Ovary (tissue), 3 donors: ENCODE data around the gene CRADD.

ENCODE experiments used
- EP300 ChIP-seq: sonication (generic); formaldehyde crosslinking; IDR thresholded peaks from one replicate; pipeline ENCODE4 v1.6.1; 2017; ENCODE audit warnings: antibody characterized with exemption
- POLR2A ChIP-seq: fragments of 450-650 bp; IDR thresholded peaks from one replicate; pipeline ENCODE4 v1.6.1; 2017; ENCODE audit warnings: antibody characterized with exemption, mild to moderate bottlenecking, moderate library complexity
- TF ChIP-seq, protein P1 (sequence below), 3 donors: fragments of 450-650 bp in 2 of 3; fragments of 200-600 bp in 1 of 3; IDR thresholded peaks; one replicate each; pipeline versions ENCODE4 v1.5.1 to v1.8.0; 2016 to 2022; ENCODE audit warnings: antibody characterized with exemption in 3 of 3, mild to moderate bottlenecking in 1 of 3
- donor health status: DM: no; HTN: no; CAD: no.

DNA sequence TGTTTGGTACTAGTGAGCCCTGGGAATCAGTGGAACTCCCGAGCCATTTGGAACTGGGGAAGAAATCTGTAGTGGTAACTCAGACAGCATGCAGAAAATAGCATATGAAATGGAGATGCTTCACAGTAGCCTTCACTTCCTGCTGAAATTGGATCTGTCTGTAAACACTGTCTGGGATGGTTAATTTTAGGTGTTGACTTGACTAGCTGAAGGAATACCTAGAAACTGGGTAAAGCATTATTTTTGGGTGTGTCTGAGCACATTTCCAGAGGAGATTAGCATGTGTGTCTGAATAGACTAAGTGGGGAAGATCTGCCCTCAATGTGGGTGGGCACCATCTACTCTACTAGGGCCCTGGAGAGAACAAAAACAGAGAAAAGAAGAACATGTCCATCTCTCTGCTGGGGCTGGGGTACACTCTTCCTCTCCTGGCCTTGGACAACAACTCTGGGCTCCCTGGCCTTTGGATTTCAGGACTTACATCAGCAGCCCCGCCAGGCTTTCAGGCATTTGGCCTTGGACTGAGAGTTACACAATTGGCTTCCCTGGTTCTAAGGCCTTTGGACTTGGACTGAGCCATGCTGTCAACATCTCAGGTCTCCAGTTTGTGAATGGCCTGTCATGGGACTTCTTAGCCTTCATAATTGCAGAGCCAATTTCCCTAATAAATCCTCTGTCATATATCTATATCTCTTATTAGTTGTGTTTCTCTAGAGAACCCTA, 14.0 kb upstream of the CRADD start:
- TF ChIP-seq, protein P1, sequence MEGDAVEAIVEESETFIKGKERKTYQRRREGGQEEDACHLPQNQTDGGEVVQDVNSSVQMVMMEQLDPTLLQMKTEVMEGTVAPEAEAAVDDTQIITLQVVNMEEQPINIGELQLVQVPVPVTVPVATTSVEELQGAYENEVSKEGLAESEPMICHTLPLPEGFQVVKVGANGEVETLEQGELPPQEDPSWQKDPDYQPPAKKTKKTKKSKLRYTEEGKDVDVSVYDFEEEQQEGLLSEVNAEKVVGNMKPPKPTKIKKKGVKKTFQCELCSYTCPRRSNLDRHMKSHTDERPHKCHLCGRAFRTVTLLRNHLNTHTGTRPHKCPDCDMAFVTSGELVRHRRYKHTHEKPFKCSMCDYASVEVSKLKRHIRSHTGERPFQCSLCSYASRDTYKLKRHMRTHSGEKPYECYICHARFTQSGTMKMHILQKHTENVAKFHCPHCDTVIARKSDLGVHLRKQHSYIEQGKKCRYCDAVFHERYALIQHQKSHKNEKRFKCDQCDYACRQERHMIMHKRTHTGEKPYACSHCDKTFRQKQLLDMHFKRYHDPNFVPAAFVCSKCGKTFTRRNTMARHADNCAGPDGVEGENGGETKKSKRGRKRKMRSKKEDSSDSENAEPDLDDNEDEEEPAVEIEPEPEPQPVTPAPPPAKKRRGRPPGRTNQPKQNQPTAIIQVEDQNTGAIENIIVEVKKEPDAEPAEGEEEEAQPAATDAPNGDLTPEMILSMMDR (IDR thresholded peaks at IDR 0.05): no peak
- TF ChIP-seq EP300: no peak
- TF ChIP-seq POLR2A: no peak
